IMR-90 (cell line): Measurements from ENCODE around the gene CDC5L. TPM values are rescaled to one million over a fixed set of nuclear protein-coding genes. Genes with fewer than 3 reads are reported as not detected.

Source experiments
- ATAC-seq: fragments of 200-7000 bp; cut with Tn5 transposase; 2 replicates; pipeline ENCODE4 v1.9.1; 2020; ENCODE audit warnings: low read depth, mild to moderate bottlenecking, moderate library complexity
- BruUV-seq: library from RNA; stranded (reverse); fragments of 400-500 nt; replicated peaks from 2 replicates; lab custom pipeline; 2021; lab: Mats Ljungman, UMichigan
- CTCF ChIA-PET: fragments of 300-600 bp; formaldehyde crosslinking; extraction: SDS; loops from one replicate; lab custom pipeline; 2021; ENCODE audit warnings: antibody characterized with exemption; lab: Yijun Ruan, JAX
- POLR2A ChIA-PET: fragments of 300-600 bp; sonication (Branson Sonifier 250); formaldehyde crosslinking; loops from one replicate; lab custom pipeline; 2022; ENCODE audit warnings: antibody characterized with exemption; ENCODE audit not compliant: unreplicated experiment; lab: Charles Lee
- DNase-seq: peaks from one replicate; pipeline ENCODE4 v3.0.0; 2013
- H2AFZ ChIP-seq: replicated peaks from 2 replicates; pipeline ENCODE3; 2013; ENCODE audit warnings: low read length, mild to moderate bottlenecking; ENCODE audit not compliant: poor library complexity
- H2AK5ac ChIP-seq: 2 replicates; pipeline ENCODE4 v1.6.1; 2013; ENCODE audit warnings: low read depth, low read length, inconsistent platforms
- H2AK9ac ChIP-seq: replicated peaks from 2 replicates; pipeline ENCODE3; 2013; ENCODE audit warnings: mild to moderate bottlenecking, low read depth, low read length, moderate library complexity; ENCODE audit not compliant: poor library complexity
- H2BK120ac ChIP-seq: 2 replicates; pipeline ENCODE4 v1.6.1; 2013; ENCODE audit warnings: low read depth, low read length, inconsistent platforms
- H2BK15ac ChIP-seq: 3 replicates; pipeline ENCODE4 v1.6.1; 2013; ENCODE audit warnings: low read depth, low read length, inconsistent platforms
- H2BK20ac ChIP-seq: 2 replicates; pipeline ENCODE4 v1.6.1; 2013; ENCODE audit warnings: low read depth, mild to moderate bottlenecking, inconsistent platforms, low read length, moderate library complexity
- H2BK5ac ChIP-seq: 2 replicates; pipeline ENCODE4 v1.6.1; 2013; ENCODE audit warnings: mild to moderate bottlenecking, low read depth, low read length, inconsistent platforms; ENCODE audit not compliant: poor library complexity, severe bottlenecking
- H3K14ac ChIP-seq: replicated peaks from 2 replicates; pipeline ENCODE4 v1.6.1; 2013; ENCODE audit warnings: low read depth, low read length, inconsistent platforms
- H3K18ac ChIP-seq: 2 replicates; pipeline ENCODE4 v1.6.1; 2013; ENCODE audit warnings: low read depth, low read length, control low read depth
- H3K23ac ChIP-seq: 2 replicates; pipeline ENCODE4 v1.6.1; 2013; ENCODE audit warnings: low read depth, low read length, inconsistent platforms
- H3K27ac ChIP-seq: 2 replicates; pipeline ENCODE4 v1.5.1; 2013; ENCODE audit warnings: mild to moderate bottlenecking, control low read depth, low read length; ENCODE audit not compliant: insufficient read depth
- H3K27me3 ChIP-seq: 2 replicates; pipeline ENCODE4 v1.6.1; 2013; ENCODE audit warnings: low read length; ENCODE audit not compliant: control insufficient read depth, insufficient read depth
- H3K36me3 ChIP-seq: 2 replicates; pipeline ENCODE4 v1.6.1; 2013; ENCODE audit warnings: low read length, mixed read lengths; ENCODE audit not compliant: control insufficient read depth, insufficient read depth
- H3K4ac ChIP-seq: 2 replicates; pipeline ENCODE4 v1.6.1; 2013; ENCODE audit warnings: low read depth, low read length, inconsistent platforms
- H3K4me1 ChIP-seq: 2 replicates; pipeline ENCODE4 v1.6.1; 2013; ENCODE audit warnings: low read length, mixed read lengths; ENCODE audit not compliant: control insufficient read depth, insufficient read depth
- H3K4me2 ChIP-seq: 2 replicates; pipeline ENCODE4 v1.6.1; 2013; ENCODE audit warnings: low read depth, mild to moderate bottlenecking, control low read depth, low read length, moderate library complexity
- H3K4me3 ChIP-seq: 2 replicates; pipeline ENCODE4 v1.5.1; 2013; ENCODE audit warnings: low read depth, mild to moderate bottlenecking, control low read depth, low read length, moderate library complexity; ENCODE audit not compliant: insufficient read depth
- H3K56ac ChIP-seq: 2 replicates; pipeline ENCODE4 v1.6.1; 2013; ENCODE audit warnings: low read length, inconsistent platforms; ENCODE audit not compliant: insufficient read depth; ENCODE audit errors: extremely low read depth
- H3K79me1 ChIP-seq, 2 experiments: 2 replicates each; pipeline ENCODE4 v1.6.1; 2013; ENCODE audit warnings: low read length in 2 of 2, inconsistent platforms in 1 of 2, low read depth in 1 of 2
- H3K9ac ChIP-seq: 2 replicates; pipeline ENCODE4 v1.6.1; 2013; ENCODE audit warnings: low read depth, low read length, control low read depth
- H3K9me1 ChIP-seq: 2 replicates; pipeline ENCODE4 v1.6.1; 2013; ENCODE audit warnings: low read length, inconsistent platforms; ENCODE audit not compliant: insufficient read depth
- H3K9me3 ChIP-seq: 2 replicates; pipeline ENCODE4 v1.6.1; 2013; ENCODE audit warnings: low read length; ENCODE audit not compliant: control insufficient read depth, insufficient read depth
- H4K20me1 ChIP-seq: 2 replicates; pipeline ENCODE4 v1.6.1; 2013; ENCODE audit warnings: low read length, inconsistent platforms; ENCODE audit not compliant: insufficient read depth
- H4K5ac ChIP-seq: 2 replicates; pipeline ENCODE4 v1.6.1; 2013; ENCODE audit warnings: mild to moderate bottlenecking, low read depth, low read length, control low read depth
- H4K8ac ChIP-seq, 2 experiments: 2 replicates each; pipeline ENCODE4 v1.6.1; 2013; ENCODE audit warnings: low read depth in 2 of 2, low read length in 2 of 2, control low read depth in 1 of 2, inconsistent platforms in 1 of 2
- H4K91ac ChIP-seq: 2 replicates; pipeline ENCODE4 v1.6.1; 2013; ENCODE audit warnings: low read depth, low read length, inconsistent platforms; ENCODE audit not compliant: insufficient read depth
- CEBPB ChIP-seq: IDR thresholded peaks from 2 replicates; pipeline ENCODE4 v1.6.1; 2012; ENCODE audit warnings: low read depth, low read length, improper control_type of control experiment
- SMC3 ChIP-seq: fragments of 150-350 bp; IDR thresholded peaks from 2 replicates; pipeline ENCODE4 v1.6.1; 2016; ENCODE audit warnings: low read depth, mild to moderate bottlenecking, antibody characterized with exemption, low read length, moderate library complexity
- WGBS, 2 experiments: methylation state at CpG; one replicate each; pipeline versions ENCODE4 v1.1.5 to v1.1.7; 2013; ENCODE audit warnings: missing lambda C conversion rate in 2 of 2; ENCODE audit not compliant: insufficient read length in 1 of 2; ENCODE audit errors: extremely low coverage in 2 of 2; 5-methylcytosine and 5-hydroxymethylcytosine counted together
- dilution Hi-C: fragments of 300-500 bp; cut with HindIII; formaldehyde crosslinking; loops from one replicate; pipeline ENCODE4 v1.14.3; 2018; ENCODE audit warnings: low sequenced_read_pairs; ENCODE audit not compliant: unreplicated experiment
- in situ Hi-C: fragments of 300-500 bp; cut with MboI; formaldehyde crosslinking; loops from 3 replicates; pipeline ENCODE4 v1.14.3; 2019; ENCODE audit warnings: low sequenced_read_pairs, inconsistent platforms, mixed read lengths
- intact Hi-C: fragments of 100-400 bp; cut with micrococcal nuclease; formaldehyde crosslinking; loops from 2 replicates; pipeline ENCODE4 v1.10.0; 2022
- polyA plus RNA-seq, 3 experiments: library from polyadenylated mRNA; depleted of rRNA; stranded (reverse); fragments of >200 nt; gene quantifications; 2 replicates each; pipeline ENCODE4 v1.2.3, GENCODE V29; 2012; ENCODE audit warnings: low replicate concordance in 1 of 3
- total RNA-seq: library from RNA; depleted of rRNA; stranded (reverse); fragments of >200 nt; gene quantifications from 2 replicates; pipeline ENCODE4 v1.2.3, GENCODE V29; 2012

The CDC5L gene
- total and polyA plus RNA-seq, 2 of the 4 experiments (the other 2 are of a cell fraction) = 9.9 to 17.7 TPM

GRCh38 chr6:44441091-44441855, 53.8 kb downstream of the CDC5L start:
- Histone ChIP-seq H2AFZ (no peak overlapping the region), H4K8ac (no peak overlapping the region), H3K27ac (no peak overlapping the region), H3K14ac (no peak overlapping the region), H4K91ac (no peak overlapping the region), H3K9me3 (peaks cover 3% of the 10 kb centered on the region; the same call in 1 of the 2 replicates), H3K27me3 (no peaks in the 10 kb centered on the region), H3K4me2 (no peak overlapping the region), H3K9me1 (no peaks in the 10 kb centered on the region), H3K18ac (no peak overlapping the region), H4K5ac (no peak overlapping the region), H2AK5ac (no peak overlapping the region), H2BK120ac (no peak overlapping the region), H3K36me3 (peaks cover 3% of the 10 kb centered on the region), H2BK5ac (no peak overlapping the region), H2AK9ac (no peak overlapping the region), H3K4me3 (no peak overlapping the region), H3K4me1 (peaks cover 5% of the 10 kb centered on the region), H3K4ac (no peak overlapping the region), H2BK15ac (no peak overlapping the region), H4K20me1 (0 out of 2 replicates have a peak, but pooled peaks cover 3% of the 10 kb centered on the region), H2BK20ac (no peak overlapping the region), H3K23ac (no peak overlapping the region), H3K79me1 (peaks cover 19 to 29% of the 10 kb centered on the region in 2 experiments), H3K56ac (no peak overlapping the region), H3K9ac (no peak overlapping the region)
- TF ChIP-seq CEBPB (no peak), SMC3 (no peak)
- CTCF ChIA-PET = no interaction called here
- no peak for DNase-seq
- BruUV-seq = no TSS peak
- WGBS, 2 experiments = no CpG with 5 or more reads among the region's 5 CpGs
- intact Hi-C loops = no loop called here
- POLR2A ChIA-PET = interaction anchor here (0.5 kb wide), 1 partner anchor 1120 kb away, joined by 8 read pairs; no protein-coding TSS in a partner anchor
- in situ Hi-C loops = no loop called here
- ATAC-seq = no peak
- dilution Hi-C loops = no loop called here
